ENCODE results near the gene CDH4. TPM values are rescaled to one million over a fixed set of nuclear protein-coding genes. Genes with fewer than 3 reads are reported as not detected.

CDH4 gene
- polyA plus RNA-seq, 1 donor, result 1.2 TPM

DNA sequence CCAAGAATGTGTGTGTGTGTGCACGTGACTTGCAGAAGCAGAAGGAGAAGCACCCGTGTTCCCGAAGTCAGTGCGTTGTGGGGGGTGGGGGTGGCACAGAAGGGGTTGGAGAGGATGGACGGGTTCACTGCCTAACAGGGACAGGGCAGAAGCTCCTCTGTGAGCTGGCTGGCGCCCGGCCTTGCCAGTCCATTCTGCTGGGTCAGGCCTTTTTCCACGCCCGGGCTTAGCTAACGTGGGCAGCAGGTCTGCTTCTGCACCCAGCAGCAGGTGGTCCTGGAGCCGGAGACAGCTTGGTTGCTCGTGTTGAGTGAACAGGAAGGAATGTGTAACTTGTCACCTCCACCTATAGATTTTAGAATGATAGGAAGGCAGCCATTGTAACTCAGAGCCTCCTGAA, 374.4 kb downstream of the CDH4 start:
- DNase-seq (ENCODE audit: low read depth), result no peak

GRCh38 chr20:61627791-61628415, 375.8 kb downstream of the CDH4 start:
- no peak for DNase-seq (ENCODE audit: low read depth)

GRCh38 chr20:61628480-61628879, 376.4 kb downstream of the CDH4 start:
- no peak for DNase-seq (ENCODE audit: low read depth)

GRCh38 chr20:61628901-61629601, 377.0 kb downstream of the CDH4 start:
- no peak for DNase-seq (ENCODE audit: low read depth)

DNA sequence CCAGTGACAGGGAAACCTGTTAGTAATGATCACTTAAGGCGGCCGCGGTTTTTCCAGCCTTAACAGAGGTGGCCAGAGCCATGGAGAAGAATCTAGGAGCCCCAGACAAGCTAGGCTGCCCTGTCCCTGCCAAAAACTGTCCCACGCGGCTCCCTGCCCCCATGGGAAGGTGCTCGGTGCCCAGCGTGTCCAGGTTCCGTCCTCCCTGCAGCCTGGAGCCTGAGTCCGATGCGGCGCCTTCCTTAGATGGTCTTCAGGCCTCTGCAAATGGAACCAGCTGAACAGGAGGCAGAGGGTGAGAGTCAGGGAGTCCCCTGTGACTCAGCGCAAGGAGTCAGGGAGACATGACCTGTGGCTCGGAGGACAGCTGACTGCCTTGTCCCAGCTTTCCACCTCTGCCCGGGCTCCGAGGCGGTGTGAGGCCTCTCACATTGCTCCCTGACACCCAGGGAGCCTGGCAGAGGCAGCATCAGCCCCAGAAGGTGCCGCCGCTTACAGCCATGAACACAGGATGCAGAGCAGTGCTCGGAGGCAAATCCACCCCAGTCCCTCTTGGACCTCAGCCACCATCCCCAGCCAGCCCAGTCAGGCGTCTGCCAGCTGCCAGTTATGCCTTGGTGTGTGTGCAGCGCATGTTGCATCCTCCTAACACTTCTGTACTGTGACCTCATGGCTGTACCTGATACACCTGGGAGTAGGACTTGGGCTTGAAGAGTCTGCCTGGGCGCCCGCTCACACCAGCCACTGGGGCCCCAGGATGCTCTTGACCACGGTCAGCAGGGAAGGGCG, 377.7 kb downstream of the CDH4 start:
- no peak for DNase-seq (ENCODE audit: low read depth)

GRCh38 chr20:61630391-61630650, 378.3 kb downstream of the CDH4 start:
- no peak for DNase-seq (ENCODE audit: low read depth)

- DNase-seq (ENCODE audit: low read depth), result no peak
Measured at GRCh38 chr20:61630816-61631215, 378.8 kb downstream of the CDH4 start.

DNA sequence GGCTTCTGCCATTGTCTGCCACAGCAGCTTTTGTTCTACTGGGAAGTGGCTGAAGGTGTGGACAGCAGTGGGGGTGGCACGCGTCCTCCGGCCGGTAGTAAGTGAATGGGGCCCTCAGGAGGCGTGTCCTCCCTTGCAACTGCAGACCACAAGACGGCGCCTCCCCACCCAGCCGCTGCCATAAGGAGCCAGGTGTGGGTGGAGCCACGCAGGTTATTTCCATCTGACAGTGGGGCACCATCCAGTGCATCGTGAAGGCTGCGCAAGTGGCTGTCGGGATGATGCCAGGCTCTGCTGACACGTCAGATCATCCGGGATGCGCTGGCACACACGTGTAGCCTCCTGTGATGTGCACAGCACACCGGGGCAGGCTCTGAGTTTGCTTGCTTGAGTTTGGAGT, 379.7 kb downstream of the CDH4 start:
- DNase-seq (ENCODE audit: low read depth), result no peak

DNA sequence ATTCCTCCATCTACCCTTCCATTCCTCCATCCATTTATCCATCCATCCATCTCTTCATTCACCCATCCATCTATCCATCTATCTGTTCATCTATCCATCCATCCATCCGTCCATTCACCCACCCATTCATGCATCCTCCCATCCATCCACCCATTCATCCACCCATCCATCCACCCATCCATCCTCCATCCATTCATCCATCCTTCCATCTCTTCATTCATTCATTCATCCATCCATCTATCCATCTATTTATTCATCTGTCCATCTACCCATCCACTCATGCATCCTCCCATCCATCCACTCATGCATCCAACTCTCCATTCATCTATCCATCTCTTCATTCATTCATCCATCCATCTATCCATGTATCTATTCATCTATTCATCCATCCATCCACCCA, 380.9 kb downstream of the CDH4 start:
- no peak for DNase-seq (ENCODE audit: low read depth)

- no peak for DNase-seq (ENCODE audit: low read depth)
Measured at GRCh38 chr20:61634376-61635145, 382.5 kb downstream of the CDH4 start.

GRCh38 chr20:61635721-61636455, 383.8 kb downstream of the CDH4 start:
- DNase-seq (ENCODE audit: low read depth), result no peak

GRCh38 chr20:61636531-61637116, 384.6 kb downstream of the CDH4 start:
- DNase-seq (ENCODE audit: low read depth), result no peak

GRCh38 chr20:61638802-61639585, 386.9 kb downstream of the CDH4 start:
- DNase-seq (ENCODE audit: low read depth), result no peak

- no peak for DNase-seq (ENCODE audit: low read depth)
Measured at GRCh38 chr20:61640131-61640870, 388.2 kb downstream of the CDH4 start.

- DNase-seq (ENCODE audit: low read depth), result no peak
Measured at GRCh38 chr20:61640871-61641245, 388.8 kb downstream of the CDH4 start.

- DNase-seq (ENCODE audit: low read depth), result peak; percentile 54
Measured at GRCh38 chr20:61643656-61644377, 391.8 kb downstream of the CDH4 start.

- DNase-seq (ENCODE audit: low read depth), result no peak
Measured at GRCh38 chr20:61644378-61645076, 392.5 kb downstream of the CDH4 start.

DNA sequence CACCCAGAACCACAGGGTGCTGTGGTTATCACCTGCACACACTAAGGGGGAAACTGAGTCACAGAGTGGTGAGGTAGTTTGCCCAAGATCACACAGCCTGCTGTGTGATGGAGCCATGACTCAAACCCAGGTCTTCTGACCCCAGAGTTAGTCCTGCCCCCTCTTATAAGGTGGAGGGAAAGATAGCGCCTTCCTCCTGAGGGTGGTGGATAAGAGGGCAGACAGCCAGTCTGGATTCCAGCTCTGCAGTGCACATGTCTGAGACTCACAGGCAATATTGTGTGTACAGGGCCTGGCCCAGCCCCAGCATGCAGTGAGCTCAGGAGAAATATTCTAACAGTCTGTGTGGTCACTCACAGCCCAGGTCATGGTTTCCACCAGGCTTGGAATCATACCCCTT, 393.7 kb downstream of the CDH4 start:
- DNase-seq (ENCODE audit: low read depth), result no peak

All from forelimb muscle (tissue), 1 donor.